ENCODE measurements around the gene C17orf107. TPM values are rescaled to one million over a fixed set of nuclear protein-coding genes. Genes with fewer than 3 reads are reported as not detected.

C17orf107 gene
- total RNA-seq, 1 donor from 2014 or later: not detected

- Histone ChIP-seq H3K36me3 (peaks cover 29 to 41% of the 10 kb centered on the region in 2 donors), H3K27ac (peak overlapping the region; percentile 88 to 92), H3K9me3 (no peaks in the 10 kb centered on the region), H3K27me3 (no peaks in the 10 kb centered on the region), H3K4me3 (peak overlapping the region; percentile 79 to 82), H3K4me1 (peaks cover 11 to 22% of the 10 kb centered on the region in 2 donors)
- DNase-seq (ENCODE audit: low spot score in 2 of 2): no peak
- intact Hi-C loops (cut with DNase I): loop anchor here (1.0 to 2.0 kb wide), 2 partner anchors 36 to 58 kb away; partner anchors contain the start of genes CHRNE, INCA1 and KIF1C
- no peak for TF ChIP-seq CTCF (IDR thresholded peaks at IDR 0.05)
Observed at GRCh38 chr17:4938688-4939545, 39.6 kb downstream of the C17orf107 start.

- peak in 1 of 2 donors; percentile 70 for DNase-seq (ENCODE audit: low spot score in 2 of 2)
- Histone ChIP-seq H3K36me3 (peaks cover 34 to 46% of the 10 kb centered on the region in 2 donors), H3K4me3 (peak overlapping the region; percentile 79 to 82), H3K9me3 (no peaks in the 10 kb centered on the region), H3K27ac (peak overlapping the region; percentile 88 to 92), H3K4me1 (peaks cover 11 to 27% of the 10 kb centered on the region in 2 donors), H3K27me3 (no peaks in the 10 kb centered on the region)
- TF ChIP-seq CTCF (IDR thresholded peaks at IDR 0.05): no peak
- intact Hi-C loops (cut with DNase I): loop anchor here (1.0 to 2.0 kb wide), 2 partner anchors 37 to 58 kb away; partner anchors contain the start of genes CHRNE, INCA1 and KIF1C
Observed at GRCh38 chr17:4939546-4939795, 40.1 kb downstream of the C17orf107 start.

- Histone ChIP-seq H3K36me3 (peaks cover 39 to 51% of the 10 kb centered on the region in 2 donors), H3K27me3 (no peaks in the 10 kb centered on the region), H3K27ac (peak within 1 kb of the TSS; percentile 88 to 92), H3K4me1 (peaks cover 11 to 32% of the 10 kb centered on the region in 2 donors), H3K9me3 (no peaks in the 10 kb centered on the region), H3K4me3 (peak within 1 kb of the TSS; percentile 79 to 82)
- TF ChIP-seq CTCF (IDR thresholded peaks at IDR 0.05): no peak
- intact Hi-C loops (cut with DNase I): loop anchor here (1.0 to 5.0 kb wide), 5 partner anchors 8 to 57 kb away; partner anchors contain the start of genes CAMTA2, CHRNE, INCA1 and KIF1C
- peak; percentile 91 to 98 for DNase-seq (ENCODE audit: low spot score in 2 of 2)
Observed at GRCh38 chr17:4939796-4940554, 40.6 kb downstream of the C17orf107 start, which contains the start of the genes RNF167 and SLC25A11. RNF167 (plus strand) TSS chr17:4940268; CDS start chr17:4940910, 642 bp downstream. SLC25A11 (minus strand) TSS chr17:4940046; CDS start chr17:4939910, 136 bp downstream.

GRCh38 chr17:4940555-4941318, 41.4 kb downstream of the C17orf107 start:
- H3K27me3 ChIP-seq: no peaks in the 10 kb centered on the region
- H3K9me3 ChIP-seq: no peaks in the 10 kb centered on the region
- H3K36me3 ChIP-seq: peaks cover 43 to 58% of the 10 kb centered on the region in 2 donors
- peak overlapping the region; percentile 79 to 82 for H3K4me3 ChIP-seq
- peak in 1 of 2 donors; percentile 51 for DNase-seq (ENCODE audit: low spot score in 2 of 2)
- H3K4me1 ChIP-seq: peaks cover 16 to 39% of the 10 kb centered on the region in 2 donors
- TF ChIP-seq CTCF (IDR thresholded peaks at IDR 0.05): no peak
- intact Hi-C loops (cut with DNase I): loop anchor here (1.0 to 5.0 kb wide), 3 partner anchors 8 to 47 kb away; partner anchors contain the start of genes CAMTA2, PFN1 and SPAG7
- H3K27ac ChIP-seq: peak overlapping the region; percentile 88 to 92

GRCh38 chr17:4941319-4941610, 41.9 kb downstream of the C17orf107 start:
- Histone ChIP-seq H3K27me3 (no peaks in the 10 kb centered on the region), H3K4me3 (peak overlapping the region; percentile 79 to 82), H3K9me3 (no peaks in the 10 kb centered on the region), H3K36me3 (peaks cover 43 to 63% of the 10 kb centered on the region in 2 donors), H3K4me1 (peaks cover 21 to 45% of the 10 kb centered on the region in 2 donors), H3K27ac (peak overlapping the region in 1 of 2 donors; percentile 88)
- no peak for DNase-seq (ENCODE audit: low spot score in 2 of 2)
- no peak for TF ChIP-seq CTCF (IDR thresholded peaks at IDR 0.05)
- intact Hi-C loops (cut with DNase I): loop anchor here (5.0 kb wide), 1 partner anchor 46 kb away; the partner anchor contains the start of gene CAMTA2
